ENCODE measurements around the gene FAH.

Gene FAH

DNA sequence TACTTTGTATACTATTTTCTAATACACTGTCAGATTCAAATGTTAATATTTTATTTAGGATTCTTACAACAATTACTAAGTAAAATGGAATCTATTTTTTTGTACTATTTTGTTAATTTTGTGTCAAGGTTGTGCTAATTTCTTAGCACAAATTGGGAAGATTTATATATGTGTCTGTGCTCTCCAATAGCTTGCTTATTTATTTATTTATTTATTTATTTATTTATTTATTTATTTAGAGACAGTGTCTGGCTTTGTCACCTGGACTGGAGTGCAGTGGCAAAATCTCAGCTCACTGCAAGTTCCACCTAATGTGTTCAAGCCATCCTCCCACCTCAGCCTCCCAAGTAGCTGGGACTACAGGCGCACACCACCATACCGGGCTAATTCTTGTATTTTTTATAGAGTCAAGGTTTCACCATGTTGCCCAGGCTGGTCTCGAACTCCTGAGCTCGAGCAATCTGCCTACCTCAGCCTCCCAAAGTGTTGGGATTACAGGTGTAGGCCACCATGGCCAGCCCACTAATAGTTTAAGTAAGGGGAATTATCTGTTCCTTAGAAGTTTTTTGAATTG, 64.6 kb downstream of the FAH start:
- TF ChIP-seq, protein P1, sequence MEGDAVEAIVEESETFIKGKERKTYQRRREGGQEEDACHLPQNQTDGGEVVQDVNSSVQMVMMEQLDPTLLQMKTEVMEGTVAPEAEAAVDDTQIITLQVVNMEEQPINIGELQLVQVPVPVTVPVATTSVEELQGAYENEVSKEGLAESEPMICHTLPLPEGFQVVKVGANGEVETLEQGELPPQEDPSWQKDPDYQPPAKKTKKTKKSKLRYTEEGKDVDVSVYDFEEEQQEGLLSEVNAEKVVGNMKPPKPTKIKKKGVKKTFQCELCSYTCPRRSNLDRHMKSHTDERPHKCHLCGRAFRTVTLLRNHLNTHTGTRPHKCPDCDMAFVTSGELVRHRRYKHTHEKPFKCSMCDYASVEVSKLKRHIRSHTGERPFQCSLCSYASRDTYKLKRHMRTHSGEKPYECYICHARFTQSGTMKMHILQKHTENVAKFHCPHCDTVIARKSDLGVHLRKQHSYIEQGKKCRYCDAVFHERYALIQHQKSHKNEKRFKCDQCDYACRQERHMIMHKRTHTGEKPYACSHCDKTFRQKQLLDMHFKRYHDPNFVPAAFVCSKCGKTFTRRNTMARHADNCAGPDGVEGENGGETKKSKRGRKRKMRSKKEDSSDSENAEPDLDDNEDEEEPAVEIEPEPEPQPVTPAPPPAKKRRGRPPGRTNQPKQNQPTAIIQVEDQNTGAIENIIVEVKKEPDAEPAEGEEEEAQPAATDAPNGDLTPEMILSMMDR (conservative IDR thresholded peaks at IDR 0.05), result no peak
- H3K27ac ChIP-seq, result no peak overlapping the region

DNA sequence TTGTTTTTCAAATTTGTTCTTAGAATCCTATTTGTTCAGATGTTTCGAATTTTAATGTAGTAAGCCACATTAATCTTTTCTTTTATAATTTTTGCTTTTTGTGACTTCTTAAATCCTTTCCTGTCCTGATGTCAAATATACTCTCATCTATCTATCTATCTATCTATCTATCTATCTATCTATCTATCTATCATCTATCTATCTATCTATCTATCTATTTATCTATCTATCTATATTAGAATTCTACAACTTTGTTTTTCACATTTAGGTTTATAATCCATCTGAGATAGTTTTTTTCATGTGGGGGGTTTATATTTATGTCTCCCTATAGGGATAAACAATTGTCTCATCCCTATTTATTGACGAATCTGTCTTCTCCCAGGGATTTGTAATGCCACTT, 67.2 kb downstream of the FAH start:
- H3K27ac ChIP-seq, result no peak overlapping the region
- TF ChIP-seq, protein P1 (conservative IDR thresholded peaks at IDR 0.05), result no peak

DNA sequence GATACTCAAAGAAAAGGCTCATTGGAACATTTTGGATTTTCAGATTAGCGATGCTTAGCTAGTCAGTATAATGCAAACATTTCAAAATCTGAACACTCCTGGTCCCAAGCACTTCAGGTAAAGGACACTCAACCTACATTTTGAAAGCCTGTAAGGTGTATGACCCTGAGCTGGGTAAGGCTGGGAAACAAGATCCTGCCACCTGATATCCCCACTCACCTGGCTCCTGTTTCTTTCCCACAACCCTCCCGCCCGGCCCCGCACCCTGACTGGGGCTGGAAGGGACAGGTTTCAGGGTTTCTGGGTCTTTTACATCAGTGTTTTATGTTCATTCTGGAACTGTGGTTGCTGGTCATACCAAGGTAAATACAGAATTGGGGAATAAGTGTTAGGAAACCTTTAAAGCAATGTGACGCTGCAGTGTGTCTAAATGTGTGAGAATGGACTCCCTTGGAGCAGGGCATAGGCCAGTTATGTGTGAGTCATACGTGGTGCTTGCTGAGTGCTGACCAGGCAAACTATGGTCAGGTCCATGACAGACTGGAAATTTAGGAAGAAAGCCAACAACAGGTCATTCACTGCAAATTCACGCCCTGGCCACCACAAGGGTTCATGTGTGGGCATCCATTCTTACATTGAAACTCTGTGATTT, 76.3 kb downstream of the FAH start:
- no peak overlapping the region for H3K27ac ChIP-seq
- TF ChIP-seq, protein P1 (conservative IDR thresholded peaks at IDR 0.05), result no peak

DNA sequence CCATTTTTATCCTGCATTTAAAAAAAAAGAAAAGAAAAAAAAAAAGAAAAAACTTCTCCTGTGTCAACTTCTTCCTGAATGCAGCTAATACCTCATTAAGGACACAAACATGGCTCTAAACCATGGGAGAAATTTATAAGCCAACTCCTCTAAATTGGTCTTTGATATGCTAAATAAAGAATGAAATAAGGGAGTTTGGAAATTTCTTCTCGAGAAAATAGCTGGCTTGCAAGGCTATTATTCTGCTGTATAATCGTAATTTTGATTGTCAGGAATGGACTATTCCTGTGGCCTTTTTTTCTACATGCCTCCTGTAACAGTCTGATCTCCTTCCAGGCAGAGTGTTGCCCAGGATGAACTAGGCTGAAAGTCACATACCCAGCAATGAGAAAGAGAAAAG, 78.6 kb downstream of the FAH start:
- TF ChIP-seq, protein P1 (conservative IDR thresholded peaks at IDR 0.05), result no peak
- no peak overlapping the region for H3K27ac ChIP-seq

DNA sequence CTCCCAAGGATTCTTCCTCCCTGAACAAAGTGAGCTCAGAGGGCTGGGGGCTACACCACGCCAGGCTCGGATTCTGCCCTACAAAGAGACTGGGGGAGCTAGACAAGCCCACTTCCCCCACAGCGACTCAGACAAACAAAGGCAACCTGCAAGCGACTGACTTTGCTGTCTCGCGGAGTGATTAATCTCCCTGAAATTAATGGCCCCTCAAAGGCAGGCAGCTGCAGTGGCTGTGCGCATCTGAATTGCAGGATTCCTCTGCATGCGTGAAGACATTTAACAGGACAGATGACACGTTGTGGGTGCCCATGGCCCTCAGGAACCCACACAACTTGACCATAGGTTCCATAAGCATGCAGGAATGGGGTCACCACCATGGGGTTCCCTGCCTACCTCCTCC, 80.8 kb downstream of the FAH start:
- TF ChIP-seq, protein P1 (conservative IDR thresholded peaks at IDR 0.05), result no peak

DNA sequence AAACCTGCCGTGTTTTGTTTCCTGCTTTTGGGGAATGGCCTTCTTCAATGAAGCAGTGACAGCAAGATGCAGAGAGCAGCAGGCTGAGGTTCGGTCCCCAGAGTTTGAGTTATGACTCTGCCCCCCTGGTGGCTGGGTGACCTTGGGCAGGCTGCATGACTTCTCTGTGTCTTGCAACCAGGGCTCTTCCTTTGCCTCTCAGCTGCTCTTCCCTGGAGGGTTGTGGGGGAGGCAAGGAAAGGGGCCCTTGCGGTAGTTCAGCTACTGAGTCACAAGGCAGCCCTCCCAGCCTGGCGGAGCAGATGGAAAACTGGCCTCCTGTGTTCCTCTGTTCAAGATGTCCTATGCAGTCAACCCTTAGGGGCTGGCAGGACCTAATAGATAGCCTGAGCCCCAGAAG, 82.1 kb downstream of the FAH start:
- H3K27ac ChIP-seq, result no peak overlapping the region
- TF ChIP-seq, protein P1 (conservative IDR thresholded peaks at IDR 0.05), result peak; percentile 54; the same call in 1 of the 2 replicates

More for the DNA sequence above, 80.8 kb downstream of the FAH start:
- H3K27ac ChIP-seq, result no peak overlapping the region

All from VCaP (cell line).